Tibial nerve (tissue), 4 donors: ENCODE results near the gene DENND2C.

ENCODE experiments used
- CTCF ChIP-seq, 5 experiments: fragments of 200-600 bp in 3 of 5; fragments of 450-650 bp in 2 of 5; sonication (generic) in 3 of 5; IDR thresholded peaks; one replicate each; pipeline ENCODE4 v1.5.1; 2016 to 2019; ENCODE audit warnings: antibody characterized with exemption in 5 of 5, mild to moderate bottlenecking in 3 of 5, moderate library complexity in 2 of 5
- EP300 ChIP-seq, 2 donors: sonication (generic); formaldehyde crosslinking; IDR thresholded peaks; one replicate each; pipeline ENCODE4 v1.6.1; 2017; ENCODE audit warnings: antibody characterized with exemption in 2 of 2, mild to moderate bottlenecking in 1 of 2
- POLR2A ChIP-seq, 2 donors: fragments of 450-650 bp; IDR thresholded peaks; one replicate each; pipeline ENCODE4 v1.6.1; 2017; ENCODE audit warnings: antibody characterized with exemption in 2 of 2, mild to moderate bottlenecking in 2 of 2, moderate library complexity in 2 of 2

- TF ChIP-seq CTCF (IDR thresholded peaks at IDR 0.05), result no peak
- TF ChIP-seq EP300 (IDR thresholded peaks at IDR 0.05), result no peak
- TF ChIP-seq POLR2A (IDR thresholded peaks at IDR 0.05), result no peak
Observed at GRCh38 chr1:114660238-114660637, 9.6 kb downstream of the DENND2C start.
